ENCODE measurements around the gene ANGPTL4. TPM values are rescaled to one million over a fixed set of nuclear protein-coding genes. Genes with fewer than 3 reads are reported as not detected.
A peak's percentile ranks its signal among the peaks of the same experiment; 100 is the strongest.

Gene ANGPTL4
- total RNA-seq, 1 donor, result 4.4 TPM

- no peak for TF ChIP-seq CTCF (IDR thresholded peaks at IDR 0.05; ENCODE audit: insufficient read depth, low read length)
- H3K4me3 ChIP-seq (ENCODE audit: low read depth, low read length), result no peak overlapping the region
- no peak for DNase-seq (ENCODE audit: low read depth)
These were observed 34.0 kb upstream of the ANGPTL4 start for GRCh38 chr19:8329996-8330395.

DNA sequence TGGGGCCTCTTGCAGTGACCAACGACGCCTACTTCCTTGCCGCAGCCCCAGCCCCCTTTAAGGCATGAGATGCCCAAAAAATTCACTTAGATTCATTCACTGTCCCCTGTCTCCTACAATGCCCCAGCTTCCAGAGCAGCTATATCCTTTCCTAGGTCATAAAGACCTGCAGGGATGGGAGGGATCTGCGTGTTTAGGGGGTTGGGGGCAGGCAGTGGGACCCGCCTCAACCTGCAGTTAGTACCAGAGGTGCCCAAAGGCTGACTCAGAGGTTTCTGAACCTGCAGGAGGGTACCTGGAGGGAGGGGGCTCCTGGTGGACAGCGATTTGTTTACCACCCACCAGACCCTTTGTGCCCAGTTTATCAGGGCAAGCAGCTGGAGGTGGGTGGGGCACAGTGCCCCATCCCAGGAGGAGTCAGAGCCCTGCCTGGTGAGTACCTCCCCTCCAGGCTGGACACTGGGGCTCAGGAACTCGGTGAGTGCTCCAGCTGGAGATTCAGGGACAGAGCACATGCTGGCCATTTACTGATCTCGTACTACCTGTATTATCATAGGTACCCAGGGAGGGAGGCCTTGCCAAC lies 32.6 kb upstream of the ANGPTL4 start:
- TF ChIP-seq CTCF (IDR thresholded peaks at IDR 0.05; ENCODE audit: insufficient read depth, low read length), result no peak
- DNase-seq (ENCODE audit: low read depth), result no peak
- H3K4me3 ChIP-seq (ENCODE audit: low read depth, low read length), result no peak overlapping the region

DNA sequence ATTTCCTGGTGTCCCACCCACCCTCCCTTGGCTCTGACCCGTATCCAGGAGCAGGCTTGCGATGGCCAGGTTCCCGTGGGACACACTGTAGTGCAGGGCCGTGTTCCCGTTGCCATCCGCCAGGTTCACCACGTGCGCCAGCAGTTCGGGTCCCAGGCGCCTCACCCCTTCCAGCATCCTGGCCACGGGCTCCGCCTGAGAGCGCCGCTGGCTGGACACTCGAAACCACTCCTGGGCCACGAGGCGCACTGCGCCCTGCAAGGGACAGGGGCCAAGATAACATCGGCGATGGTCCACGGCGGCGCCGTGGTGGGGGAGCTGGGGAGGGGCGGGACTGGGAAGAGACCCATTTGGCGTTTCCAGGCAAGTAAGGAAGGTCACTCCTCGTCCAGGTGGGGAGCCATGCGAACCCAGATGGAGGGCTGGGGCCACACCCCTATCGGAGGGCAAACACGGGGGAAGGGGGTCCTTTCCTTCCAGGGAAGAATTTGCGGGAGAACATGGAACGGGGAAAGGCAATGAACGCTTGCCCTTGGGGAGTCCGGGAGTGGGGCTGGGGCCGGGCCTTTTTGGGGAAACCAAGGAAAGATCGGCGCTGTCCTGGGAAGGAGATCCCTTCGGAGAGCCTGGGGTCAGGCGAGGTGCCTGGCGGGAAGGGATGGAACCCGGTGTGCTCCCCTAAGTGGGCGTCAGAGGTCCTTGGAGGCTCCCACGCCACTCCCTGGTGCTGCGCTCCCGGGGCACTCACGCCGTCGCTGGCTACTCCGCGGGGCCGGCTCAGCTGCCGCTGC lies 30.8 kb upstream of the ANGPTL4 start:
- no peak for TF ChIP-seq CTCF (IDR thresholded peaks at IDR 0.05; ENCODE audit: insufficient read depth, low read length)
- no peak for DNase-seq (ENCODE audit: low read depth)
- H3K4me3 ChIP-seq (ENCODE audit: low read depth, low read length), result no peak overlapping the region

- no peak for DNase-seq (ENCODE audit: low read depth)
- TF ChIP-seq CTCF (IDR thresholded peaks at IDR 0.05; ENCODE audit: insufficient read depth, low read length), result no peak
- no peak overlapping the region for H3K4me3 ChIP-seq (ENCODE audit: low read depth, low read length)
These were observed 30.0 kb upstream of the ANGPTL4 start for GRCh38 chr19:8333767-8334457.

DNA sequence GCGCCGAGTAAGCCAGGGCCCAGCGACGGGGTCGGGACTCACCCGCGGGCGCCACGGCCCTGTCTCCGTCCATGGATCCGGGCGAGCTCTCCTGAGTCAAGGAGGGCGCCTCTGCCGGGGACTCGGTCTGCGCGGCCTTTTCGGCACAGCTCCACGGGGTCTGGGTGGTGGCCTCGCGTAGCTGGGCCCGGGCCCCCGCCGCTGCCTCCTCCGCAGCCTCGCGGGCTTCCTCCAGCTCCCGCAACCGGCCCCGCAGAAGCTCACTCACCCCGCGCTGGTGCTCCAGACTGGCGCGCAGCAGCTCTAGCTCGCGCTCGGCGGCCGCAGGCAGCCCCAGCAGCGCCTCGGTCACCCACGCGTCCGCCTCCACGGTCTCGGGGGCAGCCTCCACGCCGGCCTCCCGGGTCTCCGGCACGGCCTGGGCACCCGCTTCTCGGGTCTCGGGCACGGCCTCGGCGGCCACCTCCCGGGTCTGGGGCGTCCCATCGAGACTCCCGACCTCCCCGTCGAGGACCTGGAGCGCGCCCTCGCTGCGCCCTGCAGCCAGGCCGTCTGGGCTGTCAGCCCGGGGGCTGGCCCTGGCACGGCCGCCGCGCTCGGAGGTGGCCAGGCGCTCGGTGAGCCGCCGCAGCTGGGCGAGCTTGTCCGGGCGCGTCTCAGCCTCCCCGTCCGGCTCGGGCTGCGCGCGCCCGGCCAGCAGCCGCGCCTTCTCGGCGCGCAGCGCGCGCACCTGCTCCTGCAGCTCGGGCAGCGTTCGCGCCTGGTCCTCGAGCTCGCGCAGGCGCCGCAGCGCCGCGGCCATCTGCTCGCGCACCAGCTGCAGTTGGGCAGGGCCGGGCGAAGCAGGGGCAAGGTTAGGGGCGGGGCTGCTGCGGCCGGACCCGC lies 29.3 kb upstream of the ANGPTL4 start:
- TF ChIP-seq CTCF (IDR thresholded peaks at IDR 0.05; ENCODE audit: insufficient read depth, low read length), result no peak
- peak overlapping the region; percentile 28 for H3K4me3 ChIP-seq (ENCODE audit: low read depth, low read length)
- DNase-seq (ENCODE audit: low read depth), result peak; percentile 43

- no peak for TF ChIP-seq CTCF (IDR thresholded peaks at IDR 0.05; ENCODE audit: insufficient read depth, low read length)
- no peak for DNase-seq (ENCODE audit: low read depth)
- H3K4me3 ChIP-seq (ENCODE audit: low read depth, low read length), result peak overlapping the region; percentile 28
These were observed 28.4 kb upstream of the ANGPTL4 start for GRCh38 chr19:8335343-8336071.
